ENCODE results near the gene UBA3. TPM values are rescaled to one million over a fixed set of nuclear protein-coding genes. Genes with fewer than 3 reads are reported as not detected.

The UBA3 gene
- 21.3 to 28.5 TPM (median 24.6 TPM) in 5 replicates for total RNA-seq (2022; extraction: Qiagen RNA extraction; ENCODE audit: low read depth)

DNA sequence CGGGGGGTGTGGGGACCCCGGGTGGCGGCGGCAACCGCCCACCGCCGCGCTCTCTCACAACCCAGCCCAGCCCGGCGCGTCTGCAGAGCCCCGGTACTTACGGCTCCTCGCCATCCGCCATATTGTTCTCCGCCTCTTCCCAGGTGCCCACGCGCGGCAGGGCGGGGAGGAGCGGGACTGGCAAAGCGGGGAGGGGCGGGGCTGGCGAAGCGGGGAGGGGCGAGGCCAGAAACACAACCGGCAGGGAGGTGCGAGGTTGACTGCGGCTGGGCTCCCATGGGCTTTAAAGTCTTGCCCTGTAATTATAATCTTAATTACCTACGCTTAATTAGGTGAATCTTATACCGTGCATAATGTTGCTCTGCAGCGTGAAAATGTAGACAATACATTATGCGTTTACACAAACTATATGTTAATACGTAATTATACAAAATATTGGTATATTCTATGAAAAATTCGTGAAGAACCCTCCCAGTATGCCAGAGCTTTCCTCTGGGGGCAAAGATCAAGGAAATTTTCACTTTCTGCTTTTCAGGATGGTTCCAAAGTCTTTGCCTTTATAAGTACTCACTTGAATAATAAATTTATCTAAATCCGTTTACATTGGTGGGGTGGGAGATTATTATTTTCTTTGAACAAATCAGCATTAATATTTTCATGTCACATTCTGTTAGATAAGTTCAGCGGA lies at the start of gene UBA3:
Gene UBA3, minus strand, starts transcription at position 133 of the 688 bp plus-strand sequence. Its CDS starts 12 bp downstream, at position 121.

GRCh38 chr3:69122403-69122802 lies 42.2 kb upstream of the UBA3 start, which contains the start of gene LMOD3:
TSS of gene LMOD3 (minus strand) at chr3:69122595. CDS start at chr3:69122386, 209 bp downstream.

GRCh38 chr3:69084326-69085167 lies 4.4 kb upstream of the UBA3 start, which contains the start of gene ARL6IP5:
TSS of gene ARL6IP5 (plus strand) at chr3:69084937. CDS start at chr3:69085048, 111 bp downstream.

DNA sequence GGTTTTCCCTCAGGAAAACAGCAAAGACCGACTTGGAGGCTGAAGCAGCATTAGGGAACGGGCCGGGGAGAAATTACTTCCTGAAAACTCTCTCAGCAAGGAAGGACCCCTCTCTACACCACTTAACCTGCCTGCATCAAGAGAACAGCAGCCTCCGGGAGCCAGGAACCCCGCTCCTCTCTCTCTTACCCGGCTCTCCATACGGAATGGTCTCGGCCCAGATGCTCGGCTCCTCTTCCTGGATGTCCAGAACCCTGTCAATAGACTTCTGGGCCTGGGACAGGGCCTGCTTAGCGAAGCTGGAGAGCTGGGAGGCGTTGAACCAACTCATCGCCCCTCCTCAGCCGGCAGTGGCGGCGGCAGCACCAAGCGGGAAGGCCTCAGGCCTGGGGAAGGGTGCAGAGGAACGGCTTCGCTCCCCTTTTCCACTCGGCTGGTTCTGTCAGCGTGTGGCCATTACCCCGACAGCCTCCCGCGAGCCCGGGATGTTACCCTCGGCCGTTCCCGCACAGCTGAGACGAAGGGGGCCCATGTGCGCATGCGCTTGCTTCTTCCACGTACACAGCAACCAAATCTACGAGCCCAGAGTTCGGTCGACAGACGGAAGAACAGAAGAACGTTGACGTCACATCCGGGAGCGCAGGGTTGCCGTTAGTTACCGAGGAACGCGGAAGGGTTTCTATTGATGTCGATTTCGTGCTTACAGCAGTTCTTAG lies 28.3 kb downstream of the UBA3 start, which contains the start of gene TMF1:
Gene TMF1, minus strand, starts transcription at position 578 of the 716 bp plus-strand sequence. Its CDS starts 247 bp downstream, at position 331.

DNA sequence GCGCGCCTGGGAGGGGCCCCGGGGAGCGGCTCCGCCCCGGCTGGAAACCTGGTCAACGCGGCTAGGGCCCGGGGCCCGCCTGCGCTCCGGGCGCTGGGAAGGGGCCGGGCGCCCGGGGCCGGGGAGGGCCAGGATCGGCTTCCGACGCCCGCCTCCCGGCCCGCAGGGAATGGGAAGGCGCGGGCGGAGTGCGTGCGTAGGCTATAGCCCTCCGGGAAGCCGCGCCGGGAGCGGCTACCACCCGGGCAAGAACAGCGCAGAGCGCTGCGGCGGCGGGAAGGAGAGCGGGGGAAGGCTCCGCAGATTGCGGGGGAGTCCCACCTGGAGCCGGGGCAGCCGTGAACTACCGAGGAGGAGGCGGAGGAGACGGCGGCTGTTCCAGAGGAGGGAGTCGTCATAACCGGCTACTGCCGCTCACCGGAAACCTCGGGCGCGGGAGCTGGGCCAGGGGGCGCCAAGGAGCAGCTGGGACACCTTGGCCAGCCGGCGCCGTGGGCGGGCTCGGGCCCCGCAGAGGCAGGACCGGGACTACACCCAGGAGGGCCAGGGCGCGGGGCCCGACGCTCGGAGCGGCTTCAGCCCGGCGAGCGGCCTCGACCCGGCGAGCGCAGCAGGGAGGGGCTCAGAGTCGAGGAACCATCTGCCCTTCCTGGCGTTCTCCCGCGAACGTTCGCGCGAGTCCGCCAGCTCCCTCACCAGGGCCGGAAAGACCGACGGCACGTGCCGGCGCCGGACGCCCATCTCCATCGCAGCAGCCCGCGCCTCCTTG lies 66.7 kb downstream of the UBA3 start, which contains the start of gene EOGT:
Gene EOGT, minus strand, starts transcription at position 432 of the 769 bp plus-strand sequence. CDS start 3,838 bp downstream, outside the sequence.

Other genes with a start within 250 kb of the UBA3 start
- gene TAFA4, start 147.8 kb downstream of the UBA3 start, total RNA-seq (2022; extraction: Qiagen RNA extraction; ENCODE audit: low read depth) = not detected in 5 replicates
- gene EOGT, start 66.7 kb downstream of the UBA3 start, total RNA-seq (2022; extraction: Qiagen RNA extraction; ENCODE audit: low read depth) = 8.6 to 14.3 TPM (median 10.8 TPM) in 5 replicates
- gene TMF1, start 28.0 kb downstream of the UBA3 start, total RNA-seq (2022; extraction: Qiagen RNA extraction; ENCODE audit: low read depth) = 12.7 to 18.5 TPM (median 17.2 TPM) in 5 replicates
- 79.5 to 98.1 TPM (median 89.2 TPM) in 5 replicates for gene ARL6IP5, start 4.6 kb upstream of the UBA3 start, total RNA-seq (2022; extraction: Qiagen RNA extraction; ENCODE audit: low read depth)
- gene LMOD3, start 42.2 kb upstream of the UBA3 start, total RNA-seq (2022; extraction: Qiagen RNA extraction; ENCODE audit: low read depth) = not detected in 5 replicates